Hepatocyte (in vitro differentiated cells): ENCODE results near the gene DEPP1. TPM values are rescaled to one million over a fixed set of nuclear protein-coding genes. Genes with fewer than 3 reads are reported as not detected.

Experiments
- DNase-seq: peaks from one replicate; pipeline ENCODE4 v3.0.0-alpha.2; 2016; ENCODE audit warnings: low spot score
- H2AFZ ChIP-seq: fragments of 200-600 bp; sonication (generic); 2 replicates; pipeline ENCODE4 v1.6.0; 2016; ENCODE audit warnings: antibody characterized with exemption, mild to moderate bottlenecking
- H3K27ac ChIP-seq: fragments of 200-600 bp; sonication (generic); 2 replicates; pipeline ENCODE4 v1.5.1; 2016; ENCODE audit warnings: mild to moderate bottlenecking
- H3K27me3 ChIP-seq: fragments of 200-600 bp; sonication (generic); 2 replicates; pipeline ENCODE4 v1.6.1; 2016
- H3K36me3 ChIP-seq: fragments of 200-600 bp; sonication (generic); replicated peaks from 2 replicates; pipeline ENCODE4 v1.5.1; 2016; ENCODE audit warnings: low read depth; ENCODE audit not compliant: insufficient read depth
- H3K4me1 ChIP-seq: fragments of 200-600 bp; sonication (generic); 2 replicates; pipeline ENCODE4 v1.5.1; 2016; ENCODE audit warnings: mild to moderate bottlenecking, moderate library complexity; ENCODE audit not compliant: insufficient read depth
- H3K4me2 ChIP-seq: fragments of 200-600 bp; sonication (generic); 2 replicates; pipeline ENCODE4 v1.6.0; 2016
- H3K4me3 ChIP-seq: fragments of 200-600 bp; sonication (generic); 2 replicates; pipeline ENCODE4 v1.5.1; 2016; ENCODE audit warnings: mild to moderate bottlenecking
- H3K79me2 ChIP-seq: fragments of 200-600 bp; sonication (generic); 2 replicates; pipeline ENCODE4 v1.6.0; 2017; ENCODE audit warnings: mild to moderate bottlenecking
- H3K9me2 ChIP-seq: fragments of 200-600 bp; sonication (generic); replicated peaks from 2 replicates; pipeline ENCODE4 v1.6.0; 2017; ENCODE audit warnings: mild to moderate bottlenecking; ENCODE audit not compliant: insufficient read depth
- H3K9me3 ChIP-seq: fragments of 200-600 bp; sonication (generic); 2 replicates; pipeline ENCODE4 v1.5.1; 2016; ENCODE audit warnings: low read depth, mild to moderate bottlenecking
- H4K20me1 ChIP-seq: fragments of 200-600 bp; sonication (generic); 2 replicates; pipeline ENCODE4 v1.6.0; 2016; ENCODE audit warnings: mild to moderate bottlenecking; ENCODE audit not compliant: insufficient read depth, poor library complexity, severe bottlenecking
- EZH2 ChIP-seq: fragments of 200-600 bp; sonication (generic); IDR thresholded peaks from 2 replicates; pipeline ENCODE4 v1.6.1; 2016; ENCODE audit warnings: antibody characterized with exemption, mild to moderate bottlenecking, borderline replicate concordance
- EZH2phosphoT487 ChIP-seq: fragments of 200-600 bp; sonication (generic); IDR thresholded peaks from one replicate; pipeline ENCODE4 v1.6.1; 2018; ENCODE audit warnings: antibody characterized with exemption, mild to moderate bottlenecking, low read depth, moderate library complexity; ENCODE audit not compliant: unreplicated experiment, severe bottlenecking
- WGBS: methylation state at CpG from one replicate; pipeline ENCODE4 v1.1.6; 2016; ENCODE audit warnings: low lambda C conversion rate; ENCODE audit errors: missing lambda C conversion rate; 5-methylcytosine and 5-hydroxymethylcytosine counted together
- polyA plus RNA-seq: library from polyadenylated mRNA; unstranded; fragments of >200 nt; fragmentation: Nextera tagmentation; extraction: Ambion mirVana; gene quantifications from 2 replicates; pipeline ENCODE4 v1.2.1, GENCODE V29; 2016
- total RNA-seq: library from RNA; depleted of rRNA; stranded (reverse); fragments of >200 nt; gene quantifications from 2 replicates; pipeline ENCODE4 v1.2.3, GENCODE V29; 2014
- TF ChIP-seq, protein P1 (sequence below): fragments of 200-600 bp; sonication (generic); IDR thresholded peaks from 2 replicates; pipeline ENCODE4 v1.5.1; 2016; ENCODE audit warnings: antibody characterized with exemption, mild to moderate bottlenecking; ENCODE audit not compliant: poor library complexity

DEPP1 gene
- total and polyA plus RNA-seq, 2 experiments from 2014 or later: 30.6 to 54.7 TPM

- no peaks in the 10 kb centered on the region for H3K79me2 ChIP-seq
- H3K4me1 ChIP-seq: peaks cover 25% of the 10 kb centered on the region
- no peak for TF ChIP-seq EZH2phosphoT487
- TF ChIP-seq EZH2: no peak
- TF ChIP-seq, protein P1, sequence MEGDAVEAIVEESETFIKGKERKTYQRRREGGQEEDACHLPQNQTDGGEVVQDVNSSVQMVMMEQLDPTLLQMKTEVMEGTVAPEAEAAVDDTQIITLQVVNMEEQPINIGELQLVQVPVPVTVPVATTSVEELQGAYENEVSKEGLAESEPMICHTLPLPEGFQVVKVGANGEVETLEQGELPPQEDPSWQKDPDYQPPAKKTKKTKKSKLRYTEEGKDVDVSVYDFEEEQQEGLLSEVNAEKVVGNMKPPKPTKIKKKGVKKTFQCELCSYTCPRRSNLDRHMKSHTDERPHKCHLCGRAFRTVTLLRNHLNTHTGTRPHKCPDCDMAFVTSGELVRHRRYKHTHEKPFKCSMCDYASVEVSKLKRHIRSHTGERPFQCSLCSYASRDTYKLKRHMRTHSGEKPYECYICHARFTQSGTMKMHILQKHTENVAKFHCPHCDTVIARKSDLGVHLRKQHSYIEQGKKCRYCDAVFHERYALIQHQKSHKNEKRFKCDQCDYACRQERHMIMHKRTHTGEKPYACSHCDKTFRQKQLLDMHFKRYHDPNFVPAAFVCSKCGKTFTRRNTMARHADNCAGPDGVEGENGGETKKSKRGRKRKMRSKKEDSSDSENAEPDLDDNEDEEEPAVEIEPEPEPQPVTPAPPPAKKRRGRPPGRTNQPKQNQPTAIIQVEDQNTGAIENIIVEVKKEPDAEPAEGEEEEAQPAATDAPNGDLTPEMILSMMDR: peak; percentile 45
- peak overlapping the region; percentile 54 for H3K4me2 ChIP-seq
- no peaks in the 10 kb centered on the region for H3K36me3 ChIP-seq
- DNase-seq: no peak
- no peaks in the 10 kb centered on the region for H4K20me1 ChIP-seq
- no peaks in the 10 kb centered on the region for H3K9me3 ChIP-seq
- no peaks in the 10 kb centered on the region for H3K9me2 ChIP-seq
- WGBS: 17% methylated on average over 6 of the region's 8 CpGs
- H3K27me3 ChIP-seq: no peaks in the 10 kb centered on the region
- H2AFZ ChIP-seq: no peak overlapping the region
- peak overlapping the region; percentile 59 for H3K27ac ChIP-seq
- no peak overlapping the region for H3K4me3 ChIP-seq
These were observed 11.7 kb upstream of the DEPP1 start for GRCh38 chr10:44990302-44990655.

DNA sequence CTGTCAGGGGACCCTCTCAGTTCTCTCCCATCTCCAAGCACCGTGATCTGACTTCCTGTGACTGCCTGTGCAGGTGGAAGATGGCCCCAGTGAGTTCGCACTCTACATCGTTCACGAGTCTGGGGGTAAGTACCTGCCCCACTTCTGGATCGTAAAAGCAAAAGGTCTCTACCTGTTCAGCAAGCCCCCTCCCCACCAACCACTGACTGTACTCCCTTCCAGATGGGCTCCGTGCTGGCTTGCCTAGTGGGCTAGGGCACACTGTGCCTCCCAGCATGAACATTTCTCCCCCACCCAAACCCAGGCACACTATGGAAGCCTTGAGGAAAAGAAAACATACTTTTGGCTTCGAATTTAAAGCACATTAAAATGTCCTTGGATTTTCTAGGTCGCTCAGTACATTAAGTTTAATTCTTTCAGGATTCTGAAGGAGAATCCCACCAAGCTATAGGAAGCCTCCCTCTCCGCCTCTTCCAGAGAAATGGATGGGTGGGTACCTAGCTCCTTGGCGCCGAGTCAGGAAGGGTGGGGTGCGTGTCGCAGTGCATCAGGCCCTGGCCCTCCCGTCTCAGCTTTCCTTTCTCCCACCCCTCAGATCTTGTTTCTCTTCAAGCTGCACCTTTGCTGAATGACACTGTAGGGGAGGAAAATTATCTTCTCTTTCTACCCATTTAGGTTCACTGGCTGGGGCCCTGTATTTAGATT lies 11.1 kb upstream of the DEPP1 start:
- Histone ChIP-seq H3K27ac (peak overlapping the region; percentile 59), H2AFZ (no peak overlapping the region), H3K9me2 (no peaks in the 10 kb centered on the region), H3K4me2 (peak overlapping the region; percentile 54), H3K9me3 (no peaks in the 10 kb centered on the region), H3K4me1 (peaks cover 29% of the 10 kb centered on the region), H3K36me3 (no peaks in the 10 kb centered on the region), H4K20me1 (no peaks in the 10 kb centered on the region), H3K4me3 (no peak overlapping the region), H3K27me3 (no peaks in the 10 kb centered on the region), H3K79me2 (no peaks in the 10 kb centered on the region)
- WGBS: 74% methylated on average over 14 of the region's 14 CpGs
- no peak for TF ChIP-seq EZH2phosphoT487
- TF ChIP-seq EZH2: no peak
- TF ChIP-seq, protein P1: no peak
- DNase-seq: no peak

- TF ChIP-seq, protein P1: no peak
- TF ChIP-seq EZH2: no peak
- no peak for TF ChIP-seq EZH2phosphoT487
- no peaks in the 10 kb centered on the region for H3K27me3 ChIP-seq
- H3K4me1 ChIP-seq: peaks cover 29% of the 10 kb centered on the region
- H3K4me2 ChIP-seq: no peak overlapping the region
- H3K36me3 ChIP-seq: no peaks in the 10 kb centered on the region
- no peak for DNase-seq
- H3K9me3 ChIP-seq: no peaks in the 10 kb centered on the region
- H3K4me3 ChIP-seq: no peak overlapping the region
- no peaks in the 10 kb centered on the region for H4K20me1 ChIP-seq
- WGBS: 88% methylated on average over 10 of the region's 10 CpGs
- H3K9me2 ChIP-seq: no peaks in the 10 kb centered on the region
- no peak overlapping the region for H3K27ac ChIP-seq
- no peak overlapping the region for H2AFZ ChIP-seq
- no peaks in the 10 kb centered on the region for H3K79me2 ChIP-seq
These were observed 10.5 kb upstream of the DEPP1 start for GRCh38 chr10:44988957-44989585.
